Calu3 (cell line): Measurements from ENCODE around the gene PWWP2A. TPM values are rescaled to one million over a fixed set of nuclear protein-coding genes. Genes with fewer than 3 reads are reported as not detected.

Source experiments
- BruUV-seq: library from RNA; stranded (reverse); fragments of 400-500 nt; replicated peaks from 2 replicates; lab custom pipeline; 2021; lab: Mats Ljungman, UMichigan
- CTCF ChIA-PET: fragments of 300-600 bp; sonication (Branson Sonifier 250); formaldehyde crosslinking; loops from one replicate; lab custom pipeline; 2022; ENCODE audit warnings: antibody characterized with exemption; lab: Charles Lee
- DNase-seq: peaks from one replicate; pipeline ENCODE4 v3.0.0; 2022
- H3K27ac Mint-ChIP-seq: one replicate; pipeline ENCODE4 v1.8.0; 2022; ENCODE audit warnings: mixed read lengths; ENCODE audit not compliant: unreplicated experiment
- H3K27me3 Mint-ChIP-seq: one replicate; pipeline ENCODE4 v1.8.0; 2022; ENCODE audit warnings: mixed read lengths; ENCODE audit not compliant: unreplicated experiment
- H3K36me3 Mint-ChIP-seq: one replicate; pipeline ENCODE4 v1.8.0; 2022; ENCODE audit warnings: mild to moderate bottlenecking, moderate library complexity, mixed read lengths; ENCODE audit not compliant: insufficient read depth, unreplicated experiment
- H3K4me1 Mint-ChIP-seq: one replicate; pipeline ENCODE4 v1.8.0; 2022; ENCODE audit warnings: mild to moderate bottlenecking, low read depth, mixed read lengths; ENCODE audit not compliant: unreplicated experiment
- H3K4me3 Mint-ChIP-seq: one replicate; pipeline ENCODE4 v1.8.0; 2022; ENCODE audit warnings: mild to moderate bottlenecking, low read depth, moderate library complexity, mixed read lengths; ENCODE audit not compliant: unreplicated experiment
- H3K9me3 Mint-ChIP-seq: one replicate; pipeline ENCODE4 v1.8.0; 2022; ENCODE audit warnings: low read depth, mixed read lengths; ENCODE audit not compliant: unreplicated experiment
- CTCF ChIP-seq: fragments of 200-600 bp; IDR thresholded peaks from one replicate; pipeline ENCODE4 v1.8.0; 2022; ENCODE audit warnings: antibody characterized with exemption; ENCODE audit not compliant: unreplicated experiment
- intact Hi-C: fragments of 100-400 bp; cut with micrococcal nuclease; formaldehyde crosslinking; loops from one replicate; pipeline ENCODE4 v1.10.0; 2022; ENCODE audit not compliant: unreplicated experiment
- total RNA-seq: library from RNA; stranded (reverse); gene quantifications from 2 replicates; pipeline ENCODE4 v1.2.3, GENCODE V29; 2022

Gene PWWP2A
- total RNA-seq, 1 experiment from 2014 or later: 36.4 TPM

GRCh38 chr5:160133918-160134304 lies 14.7 kb upstream of the PWWP2A start:
- no peak for DNase-seq
- CTCF ChIA-PET: interaction anchor here (0.5 to 0.6 kb wide), 2 partner anchors 19 to 54 kb away, joined by 3 to 5 read pairs; no protein-coding TSS in a partner anchor
- intact Hi-C loops: no loop called here
- no peaks in the 10 kb centered on the region for H3K36me3 Mint-ChIP-seq
- no peaks in the 10 kb centered on the region for H3K27me3 Mint-ChIP-seq
- BruUV-seq: no TSS peak
- no peaks in the 10 kb centered on the region for H3K4me1 Mint-ChIP-seq
- TF ChIP-seq CTCF: no peak
- no peaks in the 10 kb centered on the region for H3K9me3 Mint-ChIP-seq
- H3K4me3 Mint-ChIP-seq: no peak overlapping the region
- no peak overlapping the region for H3K27ac Mint-ChIP-seq

- H3K9me3 Mint-ChIP-seq: no peaks in the 10 kb centered on the region
- H3K36me3 Mint-ChIP-seq: no peaks in the 10 kb centered on the region
- intact Hi-C loops: no loop called here
- DNase-seq: no peak
- no TSS peak for BruUV-seq
- H3K27ac Mint-ChIP-seq: no peak overlapping the region
- TF ChIP-seq CTCF: no peak
- no peaks in the 10 kb centered on the region for H3K27me3 Mint-ChIP-seq
- CTCF ChIA-PET: interaction anchor here (0.5 to 0.6 kb wide), 3 partner anchors 18 to 1158 kb away, joined by 3 to 5 read pairs (median 5); no protein-coding TSS in a partner anchor
- H3K4me1 Mint-ChIP-seq: no peaks in the 10 kb centered on the region
- H3K4me3 Mint-ChIP-seq: no peak overlapping the region
Observed at GRCh38 chr5:160133071-160133917, 14.0 kb upstream of the PWWP2A start.

- no peak overlapping the region for H3K27ac Mint-ChIP-seq
- CTCF ChIA-PET: interaction anchor here (0.7 kb wide), 1 partner anchor 1253 kb away, joined by 4 read pairs; no protein-coding TSS in a partner anchor
- intact Hi-C loops: no loop called here
- no peaks in the 10 kb centered on the region for H3K36me3 Mint-ChIP-seq
- no peaks in the 10 kb centered on the region for H3K27me3 Mint-ChIP-seq
- no TSS peak for BruUV-seq
- TF ChIP-seq CTCF: no peak
- DNase-seq: no peak
- no peaks in the 10 kb centered on the region for H3K4me1 Mint-ChIP-seq
- H3K9me3 Mint-ChIP-seq: no peaks in the 10 kb centered on the region
- H3K4me3 Mint-ChIP-seq: no peak overlapping the region
Observed at GRCh38 chr5:160129841-160130240, 10.6 kb upstream of the PWWP2A start.

- no TSS peak for BruUV-seq
- intact Hi-C loops: no loop called here
- no peak overlapping the region for H3K27ac Mint-ChIP-seq
- no peaks in the 10 kb centered on the region for H3K9me3 Mint-ChIP-seq
- no peak overlapping the region for H3K4me3 Mint-ChIP-seq
- CTCF ChIA-PET: no interaction called here
- no peaks in the 10 kb centered on the region for H3K36me3 Mint-ChIP-seq
- no peak for DNase-seq
- H3K27me3 Mint-ChIP-seq: no peaks in the 10 kb centered on the region
- no peak for TF ChIP-seq CTCF
- no peaks in the 10 kb centered on the region for H3K4me1 Mint-ChIP-seq
Observed at GRCh38 chr5:160128632-160129031, 9.4 kb upstream of the PWWP2A start.
